VCaP (cell line): ENCODE data around the gene NUDT21.
"Not testable (repeated sequence)": the region's sequence is repeated elsewhere in the genome, so short reads cannot be mapped to it uniquely, and the experiment has no call there.

ENCODE experiments used
- H3K27ac ChIP-seq: fragments of 450-650 bp; 2 replicates; pipeline ENCODE4 v1.5.1; 2017
- TF ChIP-seq, protein P1 (sequence below): fragments of 450-650 bp; conservative IDR thresholded peaks from 2 replicates; pipeline ENCODE4 v1.5.1; 2017; ENCODE audit warnings: mild to moderate bottlenecking, moderate library complexity

Gene NUDT21

DNA sequence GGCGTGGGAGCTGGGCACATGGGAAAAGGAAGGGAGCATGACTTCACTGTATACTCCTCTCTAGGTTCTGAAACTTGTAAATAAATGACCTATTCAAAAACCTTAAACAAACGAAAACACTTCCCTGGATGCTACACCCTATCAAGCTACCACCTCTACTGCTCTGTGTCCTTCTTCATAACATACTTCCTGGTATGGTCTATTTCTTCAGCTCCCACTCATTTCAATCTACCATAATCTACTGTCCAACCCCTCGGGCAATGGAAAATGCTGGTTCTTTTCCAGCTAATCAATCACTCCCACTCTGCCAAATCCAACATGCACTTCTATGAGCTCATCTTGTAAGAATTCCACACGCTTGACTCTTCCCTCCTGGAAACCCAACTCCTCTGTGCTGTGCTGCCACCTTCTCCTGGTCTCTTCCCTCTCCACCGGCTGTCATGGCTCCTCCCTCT is 68.2 kb downstream of the NUDT21 start:
- TF ChIP-seq, protein P1, sequence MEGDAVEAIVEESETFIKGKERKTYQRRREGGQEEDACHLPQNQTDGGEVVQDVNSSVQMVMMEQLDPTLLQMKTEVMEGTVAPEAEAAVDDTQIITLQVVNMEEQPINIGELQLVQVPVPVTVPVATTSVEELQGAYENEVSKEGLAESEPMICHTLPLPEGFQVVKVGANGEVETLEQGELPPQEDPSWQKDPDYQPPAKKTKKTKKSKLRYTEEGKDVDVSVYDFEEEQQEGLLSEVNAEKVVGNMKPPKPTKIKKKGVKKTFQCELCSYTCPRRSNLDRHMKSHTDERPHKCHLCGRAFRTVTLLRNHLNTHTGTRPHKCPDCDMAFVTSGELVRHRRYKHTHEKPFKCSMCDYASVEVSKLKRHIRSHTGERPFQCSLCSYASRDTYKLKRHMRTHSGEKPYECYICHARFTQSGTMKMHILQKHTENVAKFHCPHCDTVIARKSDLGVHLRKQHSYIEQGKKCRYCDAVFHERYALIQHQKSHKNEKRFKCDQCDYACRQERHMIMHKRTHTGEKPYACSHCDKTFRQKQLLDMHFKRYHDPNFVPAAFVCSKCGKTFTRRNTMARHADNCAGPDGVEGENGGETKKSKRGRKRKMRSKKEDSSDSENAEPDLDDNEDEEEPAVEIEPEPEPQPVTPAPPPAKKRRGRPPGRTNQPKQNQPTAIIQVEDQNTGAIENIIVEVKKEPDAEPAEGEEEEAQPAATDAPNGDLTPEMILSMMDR = no peak
- no peak overlapping the region for H3K27ac ChIP-seq

DNA sequence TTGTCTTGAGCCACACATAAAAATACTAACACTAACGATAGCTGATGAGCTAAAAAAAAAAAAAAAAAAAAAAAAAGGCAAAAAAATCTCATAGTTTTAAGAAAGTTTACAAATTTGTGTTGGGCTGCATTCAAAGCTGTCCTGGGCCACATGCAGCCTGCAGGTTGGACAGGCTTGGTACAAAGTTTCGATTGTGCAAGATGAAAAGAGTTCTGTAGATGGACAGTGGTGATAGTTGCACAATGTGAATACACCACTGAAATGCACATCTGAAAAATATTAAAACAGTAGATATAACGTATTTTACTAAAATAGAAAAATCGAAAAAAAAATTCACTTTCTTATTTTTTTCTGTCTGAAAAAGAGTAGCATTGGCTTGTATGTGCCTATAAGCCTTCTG is 68.7 kb downstream of the NUDT21 start:
- no peak overlapping the region for H3K27ac ChIP-seq
- TF ChIP-seq, protein P1 = no peak

DNA sequence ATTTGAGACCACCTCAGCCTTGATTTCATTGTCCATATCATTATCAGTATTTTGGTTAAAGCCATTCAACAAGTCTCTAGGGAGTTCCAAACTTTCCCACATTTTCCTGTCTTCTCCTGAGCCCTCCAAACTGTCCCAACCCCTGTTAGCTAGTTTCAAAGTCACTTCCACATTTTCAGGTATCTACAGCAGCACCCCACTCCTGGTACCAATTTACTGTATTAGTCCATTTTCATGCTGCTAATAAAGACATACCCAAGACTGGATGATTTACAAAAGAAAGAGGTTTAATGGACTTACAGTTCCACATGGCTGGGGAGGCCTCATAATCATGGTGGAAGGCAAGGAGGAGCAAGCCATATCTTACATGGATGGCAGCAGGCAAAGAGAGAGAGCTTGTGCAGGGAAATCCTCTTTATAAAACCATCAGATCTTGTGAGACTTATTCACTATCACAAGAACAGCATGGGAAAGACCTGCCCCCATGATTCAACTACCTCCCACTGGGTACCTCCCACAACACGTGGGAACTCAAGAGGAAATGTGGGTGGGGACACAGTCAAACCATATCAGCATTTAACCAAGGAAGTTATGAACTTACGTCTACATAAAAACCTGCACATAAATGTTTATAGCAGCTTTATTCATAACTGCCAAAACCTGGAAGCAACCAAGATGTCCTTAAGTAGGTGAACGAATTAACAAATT is 70.2 kb downstream of the NUDT21 start:
- H3K27ac ChIP-seq = not testable (repeated sequence)
